Stomach (tissue), 4 donors: ENCODE results near the gene SNU13.

Source experiments
- EP300 ChIP-seq: sonication (generic); formaldehyde crosslinking; IDR thresholded peaks from one replicate; pipeline ENCODE4 v1.6.1; 2017; ENCODE audit warnings: antibody characterized with exemption
- POLR2A ChIP-seq, 4 donors: fragments of 450-650 bp; IDR thresholded peaks; one replicate each; pipeline ENCODE4 v1.6.1; 2016; ENCODE audit warnings: antibody characterized with exemption in 4 of 4, control low read depth in 2 of 4, mild to moderate bottlenecking in 1 of 4, moderate library complexity in 1 of 4
- POLR2AphosphoS5 ChIP-seq, 3 donors: sonication (generic); formaldehyde crosslinking; IDR thresholded peaks; one replicate each; pipeline ENCODE4 v1.6.1; 2016; ENCODE audit warnings: antibody characterized with exemption in 3 of 3
- TF ChIP-seq, protein P1 (sequence below), 7 experiments: fragments of 450-650 bp in 4 of 7; fragments of 200-600 bp in 3 of 7; sonication (generic) in 3 of 7; IDR thresholded peaks; one replicate each; pipeline ENCODE4 v1.5.1; 2016 to 2019; ENCODE audit warnings: antibody characterized with exemption in 7 of 7, control low read depth in 2 of 7, mild to moderate bottlenecking in 1 of 7

DNA sequence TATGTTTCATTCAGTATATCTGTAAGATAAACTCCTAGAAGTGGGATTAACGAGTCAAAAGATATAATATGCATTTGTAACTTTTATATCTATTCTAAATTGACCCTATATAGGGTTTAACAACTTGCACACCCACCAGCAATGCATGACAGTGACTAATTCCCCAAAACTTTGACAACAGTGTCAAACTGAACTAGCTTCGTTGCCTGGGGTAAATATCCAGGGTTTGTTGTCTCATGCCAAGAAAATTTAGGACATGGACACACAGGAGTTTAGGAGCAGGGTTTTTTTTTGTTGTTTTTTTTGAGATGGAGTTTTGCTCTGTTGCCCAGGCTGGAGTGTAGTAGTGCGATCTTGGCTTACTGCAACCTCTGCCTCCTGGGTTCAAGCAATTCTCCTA lies 5.1 kb downstream of the SNU13 start:
- TF ChIP-seq, protein P1, sequence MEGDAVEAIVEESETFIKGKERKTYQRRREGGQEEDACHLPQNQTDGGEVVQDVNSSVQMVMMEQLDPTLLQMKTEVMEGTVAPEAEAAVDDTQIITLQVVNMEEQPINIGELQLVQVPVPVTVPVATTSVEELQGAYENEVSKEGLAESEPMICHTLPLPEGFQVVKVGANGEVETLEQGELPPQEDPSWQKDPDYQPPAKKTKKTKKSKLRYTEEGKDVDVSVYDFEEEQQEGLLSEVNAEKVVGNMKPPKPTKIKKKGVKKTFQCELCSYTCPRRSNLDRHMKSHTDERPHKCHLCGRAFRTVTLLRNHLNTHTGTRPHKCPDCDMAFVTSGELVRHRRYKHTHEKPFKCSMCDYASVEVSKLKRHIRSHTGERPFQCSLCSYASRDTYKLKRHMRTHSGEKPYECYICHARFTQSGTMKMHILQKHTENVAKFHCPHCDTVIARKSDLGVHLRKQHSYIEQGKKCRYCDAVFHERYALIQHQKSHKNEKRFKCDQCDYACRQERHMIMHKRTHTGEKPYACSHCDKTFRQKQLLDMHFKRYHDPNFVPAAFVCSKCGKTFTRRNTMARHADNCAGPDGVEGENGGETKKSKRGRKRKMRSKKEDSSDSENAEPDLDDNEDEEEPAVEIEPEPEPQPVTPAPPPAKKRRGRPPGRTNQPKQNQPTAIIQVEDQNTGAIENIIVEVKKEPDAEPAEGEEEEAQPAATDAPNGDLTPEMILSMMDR (IDR thresholded peaks at IDR 0.05) = no peak
- TF ChIP-seq EP300 (no peak), POLR2AphosphoS5 (IDR thresholded peaks at IDR 0.05) (no peak), POLR2A (IDR thresholded peaks at IDR 0.05) (no peak)
